A673 (cell line): ENCODE measurements around the gene ADAT1. TPM values are rescaled to one million over a fixed set of nuclear protein-coding genes. Genes with fewer than 3 reads are reported as not detected.

Source experiments
- BruUV-seq: library from RNA; stranded (reverse); fragments of 400-500 nt; replicated peaks from 2 replicates; lab custom pipeline; 2021; lab: Mats Ljungman, UMichigan
- CTCF ChIA-PET: fragments of 300-600 bp; sonication (Branson Sonifier 250); formaldehyde crosslinking; loops from one replicate; lab custom pipeline; 2022; ENCODE audit warnings: antibody characterized with exemption; lab: Charles Lee
- POLR2A ChIA-PET: fragments of 300-600 bp; sonication (Branson Sonifier 250); formaldehyde crosslinking; loops from one replicate; lab custom pipeline; 2022; ENCODE audit warnings: antibody characterized with exemption; ENCODE audit not compliant: low non-redundant PET; lab: Charles Lee
- DNase-seq: peaks from one replicate; pipeline ENCODE4 v3.0.0-alpha.2; 2015; ENCODE audit warnings: low spot score
- H3K27ac ChIP-seq: fragments of 200-600 bp; sonication (generic); 2 replicates; pipeline ENCODE4 v1.5.1; 2016; ENCODE audit warnings: mixed run types, low read depth, mild to moderate bottlenecking, mixed read lengths, antibody characterized with exemption, low read length; ENCODE audit not compliant: poor library complexity, severe bottlenecking
- H3K27me3 ChIP-seq: fragments of 200-600 bp; sonication (generic); replicated peaks from 2 replicates; pipeline ENCODE4 v1.6.1; 2017; ENCODE audit warnings: mixed run types, low read depth, mild to moderate bottlenecking, mixed read lengths, antibody characterized with exemption, low read length; ENCODE audit not compliant: insufficient read depth, poor library complexity
- H3K36me3 ChIP-seq: fragments of 200-600 bp; sonication (generic); 2 replicates; pipeline ENCODE4 v1.6.1; 2016; ENCODE audit warnings: mixed run types, mild to moderate bottlenecking, mixed read lengths, antibody characterized with exemption, low read length; ENCODE audit not compliant: insufficient read depth, poor library complexity, severe bottlenecking
- H3K4me1 ChIP-seq: fragments of 200-600 bp; sonication (generic); 2 replicates; pipeline ENCODE4 v1.6.1; 2017; ENCODE audit warnings: mixed run types, mild to moderate bottlenecking, mixed read lengths, antibody characterized with exemption, low read length; ENCODE audit not compliant: insufficient read depth, poor library complexity, severe bottlenecking
- H3K4me3 ChIP-seq: fragments of 200-600 bp; sonication (generic); 2 replicates; pipeline ENCODE4 v1.5.1; 2016; ENCODE audit warnings: low read depth, mixed run types, mild to moderate bottlenecking, mixed read lengths, low read length; ENCODE audit not compliant: poor library complexity, severe bottlenecking
- H3K9me3 ChIP-seq: fragments of 200-600 bp; sonication (generic); 2 replicates; pipeline ENCODE4 v1.6.1; 2016; ENCODE audit warnings: mixed run types, low read depth, mild to moderate bottlenecking, mixed read lengths, antibody characterized with exemption, low read length; ENCODE audit not compliant: poor library complexity, severe bottlenecking
- CTCF ChIP-seq: fragments of 300-800, 200-600 bp; sonication (generic); conservative IDR thresholded peaks from 2 replicates; pipeline ENCODE4 v1.5.1; 2017; ENCODE audit warnings: low read depth, mild to moderate bottlenecking, antibody characterized with exemption, low read length, moderate library complexity, mixed read lengths
- EZH2 ChIP-seq: fragments of 200-600 bp; sonication (generic); IDR thresholded peaks from 2 replicates; pipeline ENCODE4 v1.6.1; 2017; ENCODE audit warnings: borderline replicate concordance, low read depth, mild to moderate bottlenecking, mixed read lengths, antibody characterized with exemption, low read length; ENCODE audit not compliant: poor library complexity, severe bottlenecking
- intact Hi-C: fragments of 100-400 bp; cut with micrococcal nuclease; formaldehyde crosslinking; loops from one replicate; pipeline ENCODE4 v1.10.0; 2022; ENCODE audit not compliant: unreplicated experiment
- total RNA-seq: library from RNA; stranded (reverse); gene quantifications from 2 replicates; pipeline ENCODE4 v1.2.3, GENCODE V29; 2021

The ADAT1 gene
- total RNA-seq, 1 experiment from 2014 or later = 79.7 TPM

DNA sequence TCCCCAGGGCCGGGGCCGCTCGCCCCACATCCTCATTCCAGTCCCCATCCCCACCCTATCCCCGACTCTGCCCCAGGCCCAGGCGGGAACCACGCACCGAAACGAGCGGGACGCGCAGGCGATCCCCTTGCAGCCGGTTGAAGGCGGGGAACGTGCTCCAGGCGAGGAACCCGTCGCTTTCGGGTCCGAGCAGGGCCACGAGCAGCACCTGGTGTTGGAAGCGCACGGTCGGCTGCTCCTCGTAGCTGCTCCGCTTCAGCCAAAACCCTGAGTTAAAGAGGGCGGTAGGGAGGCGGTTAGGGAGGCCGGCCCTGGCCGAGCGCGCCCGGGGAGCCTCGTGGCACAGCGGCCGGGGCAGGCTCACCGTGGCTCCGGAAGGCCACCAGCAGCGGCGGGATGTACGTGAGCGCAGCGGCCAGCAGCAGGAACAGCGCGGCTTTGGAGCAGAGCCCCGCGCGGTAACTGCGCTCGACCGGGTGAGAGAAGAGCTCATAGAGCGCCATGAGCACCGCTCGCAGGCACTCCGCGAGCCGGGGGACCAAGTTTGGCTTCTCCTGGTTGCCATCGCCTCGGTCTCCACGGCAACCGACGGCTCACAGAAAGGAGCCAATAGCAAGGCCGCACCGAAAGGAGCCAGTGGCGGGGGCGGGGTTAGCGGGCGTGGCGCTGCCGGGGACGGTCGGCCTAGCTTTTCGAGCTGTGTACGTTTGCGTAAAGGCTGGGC is 67.2 kb downstream of the ADAT1 start, which contains the start of gene TMEM231:
Gene TMEM231 (minus strand): TSS at position 546 of the 724 bp plus-strand sequence. CDS start 43 bp downstream, at position 503.
- Histone ChIP-seq H3K27me3 (no peaks in the 10 kb centered on the region), H3K27ac (peak within 1 kb of the TSS; percentile 64), H3K36me3 (no peaks in the 10 kb centered on the region), H3K4me1 (peaks cover 9% of the 10 kb centered on the region), H3K9me3 (no peaks in the 10 kb centered on the region), H3K4me3 (peak within 1 kb of the TSS; percentile 87)
- BruUV-seq = no TSS peak
- intact Hi-C loops = loop anchor here (2.0 kb wide), 1 partner anchor 91 kb away; the partner anchor contains the start of gene TMEM170A
- peak; percentile 98 for DNase-seq
- CTCF ChIA-PET = interaction anchor here (0.5 to 0.7 kb wide), 2 partner anchors 128 to 135 kb away, joined by 4 to 5 read pairs; no protein-coding TSS in a partner anchor
- POLR2A ChIA-PET = interaction anchor here (0.6 kb wide), 2 partner anchors 38 to 161 kb away, joined by 5 to 6 read pairs; no protein-coding TSS in a partner anchor
- TF ChIP-seq CTCF = no peak
- no peak for TF ChIP-seq EZH2

DNA sequence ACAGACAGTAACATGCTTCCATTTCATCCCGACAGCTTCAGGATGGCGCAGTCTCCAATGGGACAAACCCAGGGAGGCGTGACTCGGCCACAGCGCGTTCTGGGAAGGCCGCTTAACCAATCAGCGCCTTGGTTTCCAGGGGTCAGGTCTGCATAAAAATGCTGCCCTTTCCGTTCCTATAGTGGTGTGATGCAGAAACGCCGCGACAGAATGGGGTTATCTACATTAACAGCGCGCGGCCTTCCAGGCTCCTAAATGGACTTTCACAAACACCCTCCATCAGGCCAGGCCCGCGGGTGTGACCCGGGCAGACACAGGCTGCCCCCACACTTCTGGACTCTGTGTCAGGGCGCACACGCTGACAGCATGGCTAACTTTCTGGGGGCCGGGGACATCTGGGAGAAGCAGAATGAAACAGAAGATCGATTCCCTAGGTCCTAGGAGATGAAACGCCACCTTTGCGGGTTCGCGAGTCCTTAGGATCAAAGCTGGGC is 67.8 kb downstream of the ADAT1 start:
- ChIA-PET POLR2A (interaction anchor here (0.6 kb wide), 2 partner anchors 38 to 160 kb away, joined by 5 to 6 read pairs; no protein-coding TSS in a partner anchor), CTCF (no interaction called here)
- DNase-seq = peak; percentile 88
- H3K9me3 ChIP-seq = no peaks in the 10 kb centered on the region
- no peaks in the 10 kb centered on the region for H3K36me3 ChIP-seq
- H3K27me3 ChIP-seq = no peaks in the 10 kb centered on the region
- intact Hi-C loops = loop anchor here (2.0 kb wide), 1 partner anchor 90 kb away; the partner anchor contains the start of gene TMEM170A
- BruUV-seq = TSS peak; percentile 45
- TF ChIP-seq CTCF (no peak), EZH2 (no peak)
- peak overlapping the region; percentile 87 for H3K4me3 ChIP-seq
- H3K4me1 ChIP-seq = peaks cover 9% of the 10 kb centered on the region
- peak overlapping the region; percentile 64 for H3K27ac ChIP-seq

GRCh38 chr16:75552951-75553350 is 70.1 kb downstream of the ADAT1 start:
- intact Hi-C loops = no loop called here
- peaks cover 9% of the 10 kb centered on the region for H3K4me1 ChIP-seq
- DNase-seq = no peak
- ChIA-PET CTCF (no interaction called here), POLR2A (no interaction called here)
- H3K4me3 ChIP-seq = no peak overlapping the region
- no TSS peak for BruUV-seq
- no peaks in the 10 kb centered on the region for H3K36me3 ChIP-seq
- H3K27me3 ChIP-seq = no peaks in the 10 kb centered on the region
- H3K9me3 ChIP-seq = no peaks in the 10 kb centered on the region
- TF ChIP-seq EZH2 (no peak), CTCF (no peak)
- no peak overlapping the region for H3K27ac ChIP-seq
